ENCODE data around the gene PCDH15.

Gene PCDH15

DNA sequence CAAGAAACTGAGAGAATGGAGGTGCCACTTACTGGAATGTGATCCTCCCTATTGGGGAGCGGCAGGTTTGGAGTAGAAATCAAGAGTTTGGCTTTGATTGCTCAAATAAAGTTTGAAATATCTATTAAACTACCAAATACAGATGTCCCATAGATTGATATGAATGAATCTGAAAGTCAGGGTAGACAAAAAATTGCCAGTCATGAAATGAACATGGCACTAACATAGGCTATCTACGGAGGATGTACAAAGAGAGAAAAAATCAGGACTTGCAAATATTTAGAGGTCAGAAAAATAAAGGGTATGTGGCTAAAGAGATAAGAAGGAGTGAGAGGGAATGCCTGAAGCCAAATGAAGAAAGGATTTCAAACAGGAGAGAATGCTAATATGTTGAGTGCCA lies 119.9 kb downstream of the PCDH15 start:
- no peak for DNase-seq (ENCODE audit: low read depth)
- H3K4me3 ChIP-seq (ENCODE audit: low read depth, low read length) = no peak overlapping the region
- TF ChIP-seq, protein P1, sequence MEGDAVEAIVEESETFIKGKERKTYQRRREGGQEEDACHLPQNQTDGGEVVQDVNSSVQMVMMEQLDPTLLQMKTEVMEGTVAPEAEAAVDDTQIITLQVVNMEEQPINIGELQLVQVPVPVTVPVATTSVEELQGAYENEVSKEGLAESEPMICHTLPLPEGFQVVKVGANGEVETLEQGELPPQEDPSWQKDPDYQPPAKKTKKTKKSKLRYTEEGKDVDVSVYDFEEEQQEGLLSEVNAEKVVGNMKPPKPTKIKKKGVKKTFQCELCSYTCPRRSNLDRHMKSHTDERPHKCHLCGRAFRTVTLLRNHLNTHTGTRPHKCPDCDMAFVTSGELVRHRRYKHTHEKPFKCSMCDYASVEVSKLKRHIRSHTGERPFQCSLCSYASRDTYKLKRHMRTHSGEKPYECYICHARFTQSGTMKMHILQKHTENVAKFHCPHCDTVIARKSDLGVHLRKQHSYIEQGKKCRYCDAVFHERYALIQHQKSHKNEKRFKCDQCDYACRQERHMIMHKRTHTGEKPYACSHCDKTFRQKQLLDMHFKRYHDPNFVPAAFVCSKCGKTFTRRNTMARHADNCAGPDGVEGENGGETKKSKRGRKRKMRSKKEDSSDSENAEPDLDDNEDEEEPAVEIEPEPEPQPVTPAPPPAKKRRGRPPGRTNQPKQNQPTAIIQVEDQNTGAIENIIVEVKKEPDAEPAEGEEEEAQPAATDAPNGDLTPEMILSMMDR (conservative IDR thresholded peaks at IDR 0.05; ENCODE audit: low read depth, low read length) = no peak

DNA sequence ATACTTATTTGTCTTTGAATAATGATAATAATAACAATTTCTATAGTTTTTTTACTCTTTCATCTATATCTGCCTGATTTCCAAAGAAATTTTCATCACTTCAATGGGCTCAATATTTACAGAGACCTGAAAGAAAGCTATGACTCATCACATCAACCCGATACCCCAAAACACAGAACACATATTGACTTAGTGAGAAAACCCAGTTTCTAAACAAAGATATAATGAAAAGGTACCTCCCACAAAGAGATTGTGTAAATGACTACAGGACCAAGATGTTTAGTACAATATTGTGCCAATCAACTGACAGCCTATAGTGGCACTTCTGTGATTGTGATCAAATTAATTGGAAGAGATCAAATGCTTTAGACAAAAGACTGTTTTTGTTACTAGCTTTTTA lies 133.9 kb downstream of the PCDH15 start:
- DNase-seq (ENCODE audit: low read depth) = no peak
- TF ChIP-seq, protein P1 (conservative IDR thresholded peaks at IDR 0.05; ENCODE audit: low read depth, low read length) = no peak
- no peak overlapping the region for H3K4me3 ChIP-seq (ENCODE audit: low read depth, low read length)

DNA sequence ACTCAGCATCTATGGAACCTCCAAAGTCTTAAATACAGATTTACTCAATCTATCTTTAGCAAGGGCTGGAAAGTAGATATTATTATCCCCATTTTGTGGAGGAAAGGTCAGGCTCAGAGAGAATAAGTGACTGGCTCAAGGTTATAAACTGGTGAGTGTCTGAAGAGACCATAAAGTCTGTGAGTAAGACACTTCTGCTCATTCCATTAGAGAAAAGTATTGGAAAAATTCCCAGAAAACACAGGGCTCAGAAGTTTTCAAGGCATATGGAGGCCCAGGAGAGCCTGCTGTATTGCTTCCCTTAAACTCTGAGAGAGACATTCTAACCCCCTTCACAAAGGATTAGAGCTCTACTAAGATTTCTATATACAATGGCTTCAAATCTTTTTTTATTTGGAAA lies 134.8 kb downstream of the PCDH15 start:
- no peak for DNase-seq (ENCODE audit: low read depth)
- no peak overlapping the region for H3K4me3 ChIP-seq (ENCODE audit: low read depth, low read length)
- TF ChIP-seq, protein P1 (conservative IDR thresholded peaks at IDR 0.05; ENCODE audit: low read depth, low read length) = no peak

DNA sequence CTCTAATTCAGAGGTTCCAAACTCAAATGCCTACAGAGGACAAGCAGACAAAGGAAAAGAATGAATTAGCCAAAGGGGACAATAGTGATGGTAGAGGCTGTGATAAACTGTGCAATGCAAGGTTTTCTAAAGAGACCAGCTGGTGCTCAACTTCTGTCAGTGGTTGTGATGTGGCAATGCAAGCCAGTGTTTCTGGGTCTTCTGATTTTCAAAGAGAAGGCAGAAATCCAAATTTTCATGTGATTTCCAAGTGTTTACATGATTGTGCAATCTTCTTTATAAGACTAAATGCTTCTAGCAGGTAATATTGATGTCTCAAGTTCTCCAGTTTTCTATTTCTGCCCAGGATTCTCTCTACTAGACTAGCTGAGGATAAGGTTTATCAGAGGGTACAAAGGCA lies 135.9 kb downstream of the PCDH15 start:
- no peak overlapping the region for H3K4me3 ChIP-seq (ENCODE audit: low read depth, low read length)
- DNase-seq (ENCODE audit: low read depth) = peak; percentile 5
- TF ChIP-seq, protein P1 (conservative IDR thresholded peaks at IDR 0.05; ENCODE audit: low read depth, low read length) = no peak

DNA sequence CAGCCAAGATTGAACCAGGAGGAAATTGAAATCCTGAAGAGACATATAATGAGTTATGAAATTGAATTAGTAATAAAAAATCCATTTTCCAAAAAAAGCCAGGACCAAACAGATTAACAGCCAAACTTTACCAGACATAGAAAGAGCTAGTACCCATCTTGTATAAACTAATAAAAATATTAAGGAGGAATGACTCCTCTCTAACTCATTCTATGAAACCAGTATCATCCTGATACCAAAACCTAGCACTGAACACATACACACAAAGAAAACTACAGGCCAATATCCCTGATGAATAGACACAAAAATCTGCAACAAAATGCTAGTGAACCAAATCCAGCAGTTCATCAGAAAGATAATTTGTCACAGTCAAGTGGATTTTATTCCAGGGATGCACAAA lies 140.6 kb downstream of the PCDH15 start:
- TF ChIP-seq, protein P1 (conservative IDR thresholded peaks at IDR 0.05; ENCODE audit: low read depth, low read length) = no peak
- no peak overlapping the region for H3K4me3 ChIP-seq (ENCODE audit: low read depth, low read length)
- DNase-seq (ENCODE audit: low read depth) = no peak

DNA sequence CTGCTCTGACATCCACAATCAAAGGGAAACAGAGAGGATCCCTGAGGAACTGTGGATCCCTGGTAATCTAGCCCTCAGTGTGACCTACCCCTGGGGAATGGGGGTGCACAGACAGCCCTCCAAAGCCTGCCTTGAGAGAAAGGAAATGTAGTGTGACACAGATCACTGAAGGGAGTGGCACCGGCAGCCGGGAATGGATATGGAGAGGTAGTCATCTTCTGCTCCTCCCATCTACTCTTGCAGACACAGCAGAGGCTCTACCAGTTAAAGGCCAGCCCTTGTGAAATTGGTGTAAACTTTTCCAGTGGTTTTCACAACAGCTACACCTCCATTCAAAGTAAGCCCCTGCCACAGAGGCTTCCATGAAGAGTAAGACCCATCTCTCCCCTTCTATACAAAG lies 144.4 kb downstream of the PCDH15 start:
- DNase-seq (ENCODE audit: low read depth) = no peak
- no peak overlapping the region for H3K4me3 ChIP-seq (ENCODE audit: low read depth, low read length)
- TF ChIP-seq, protein P1 (conservative IDR thresholded peaks at IDR 0.05; ENCODE audit: low read depth, low read length) = no peak

DNA sequence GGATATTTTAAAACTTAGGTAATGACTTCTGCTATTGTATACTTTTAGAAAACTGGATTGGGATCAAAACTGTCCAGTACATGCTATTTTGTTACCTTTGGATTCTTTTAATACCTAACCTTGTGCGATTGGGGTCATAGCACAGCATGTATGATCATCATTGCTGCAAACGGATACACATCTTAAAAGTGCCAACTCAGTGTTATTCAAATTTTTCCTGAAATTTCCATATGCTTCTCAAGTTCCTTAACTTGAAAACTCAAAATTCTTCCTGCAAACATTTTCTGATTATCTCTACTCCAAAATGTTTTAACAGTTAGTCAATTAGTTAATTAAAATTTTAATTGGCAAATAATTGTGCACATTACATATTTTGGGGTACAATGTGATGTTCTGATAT lies 147.5 kb downstream of the PCDH15 start:
- H3K4me3 ChIP-seq (ENCODE audit: low read depth, low read length) = no peak overlapping the region
- TF ChIP-seq, protein P1 (conservative IDR thresholded peaks at IDR 0.05; ENCODE audit: low read depth, low read length) = no peak
- no peak for DNase-seq (ENCODE audit: low read depth)
